ENCODE data around the gene DUS3L. TPM values are rescaled to one million over a fixed set of nuclear protein-coding genes. Genes with fewer than 3 reads are reported as not detected.
A peak's percentile ranks its signal among the peaks of the same experiment; 100 is the strongest.

Gene DUS3L
- total and polyA plus RNA-seq, 5 experiments from 2014 or later: 26.3 to 116 (median 43.2) TPM

- Mint-ChIP-seq H3K27me3 (peaks cover 0 to 17% (median 7%) of the 10 kb centered on the region in 5 donors), H3K4me3 (no peak overlapping the region), H3K4me1 (peaks cover 0 to 9% (median 0%) of the 10 kb centered on the region in 4 donors), H3K36me3 (no peaks in the 10 kb centered on the region), H3K27ac (peak overlapping the region in 1 of 10 donors; percentile 42), H3K9me3 (no peaks in the 10 kb centered on the region)
- ATAC-seq: no peak
- POLR2A ChIA-PET: no interaction called here
- DNase-seq: no peak
Observed at GRCh38 chr19:5817218-5817617, 26.3 kb upstream of the DUS3L start.

GRCh38 chr19:5814852-5815246, 23.9 kb upstream of the DUS3L start:
- no peaks in the 10 kb centered on the region for H3K9me3 Mint-ChIP-seq
- H3K4me3 Mint-ChIP-seq: no peak overlapping the region
- H3K27ac Mint-ChIP-seq: no peak overlapping the region
- H3K36me3 Mint-ChIP-seq: no peaks in the 10 kb centered on the region
- H3K4me1 Mint-ChIP-seq: peaks cover 0 to 6% (median 0%) of the 10 kb centered on the region in 4 donors
- ATAC-seq (no peak), DNase-seq (no peak)
- peaks cover 0 to 15% (median 5%) of the 10 kb centered on the region in 5 donors for H3K27me3 Mint-ChIP-seq
- POLR2A ChIA-PET: no interaction called here

GRCh38 chr19:5814123-5814851, 23.3 kb upstream of the DUS3L start:
- H3K9me3 Mint-ChIP-seq: no peaks in the 10 kb centered on the region
- H3K27me3 Mint-ChIP-seq: peaks cover 0 to 15% (median 5%) of the 10 kb centered on the region in 5 donors
- peaks cover 0 to 5% (median 0%) of the 10 kb centered on the region in 4 donors for H3K4me1 Mint-ChIP-seq
- no peak for ATAC-seq
- H3K36me3 Mint-ChIP-seq: no peaks in the 10 kb centered on the region
- POLR2A ChIA-PET: no interaction called here
- DNase-seq: no peak
- H3K27ac Mint-ChIP-seq: peak overlapping the region in 1 of 10 donors; percentile 48
- H3K4me3 Mint-ChIP-seq: no peak overlapping the region

- no peak for DNase-seq
- POLR2A ChIA-PET: no interaction called here
Observed at GRCh38 chr19:5811117-5811516, 20.2 kb upstream of the DUS3L start.

GRCh38 chr19:5809469-5809868, 18.5 kb upstream of the DUS3L start:
- H3K9me3 Mint-ChIP-seq: no peaks in the 10 kb centered on the region
- ATAC-seq (no peak), DNase-seq (no peak)
- H3K27ac Mint-ChIP-seq: no peak overlapping the region
- peaks cover 1 to 4% (median 2%) of the 10 kb centered on the region in 4 donors for H3K4me1 Mint-ChIP-seq
- POLR2A ChIA-PET: interaction anchor here (2.8 kb wide), 1 partner anchor 18 kb away, joined by 10 read pairs; no protein-coding TSS in a partner anchor
- H3K27me3 Mint-ChIP-seq: no peaks in the 10 kb centered on the region
- no peaks in the 10 kb centered on the region for H3K36me3 Mint-ChIP-seq
- no peak overlapping the region for H3K4me3 Mint-ChIP-seq

More at GRCh38 chr19:5811117-5811516, 20.2 kb upstream of the DUS3L start:
- H3K4me3 Mint-ChIP-seq: no peak overlapping the region
- no peak overlapping the region for H3K27ac Mint-ChIP-seq
- no peak for ATAC-seq
- no peaks in the 10 kb centered on the region for H3K4me1 Mint-ChIP-seq
- H3K27me3 Mint-ChIP-seq: no peaks in the 10 kb centered on the region
- H3K36me3 Mint-ChIP-seq: no peaks in the 10 kb centered on the region
- H3K9me3 Mint-ChIP-seq: no peaks in the 10 kb centered on the region

- H3K36me3 Mint-ChIP-seq: no peaks in the 10 kb centered on the region
- no peaks in the 10 kb centered on the region for H3K27me3 Mint-ChIP-seq
- ATAC-seq (no peak), DNase-seq (no peak)
- no peak overlapping the region for H3K4me3 Mint-ChIP-seq
- H3K9me3 Mint-ChIP-seq: no peaks in the 10 kb centered on the region
- H3K4me1 Mint-ChIP-seq: peaks cover 5 to 8% (median 6%) of the 10 kb centered on the region in 4 donors
- H3K27ac Mint-ChIP-seq: no peak overlapping the region
- POLR2A ChIA-PET: interaction anchor here (2.8 kb wide), 1 partner anchor 19 kb away, joined by 10 read pairs; no protein-coding TSS in a partner anchor
Observed at GRCh38 chr19:5809053-5809452, 18.1 kb upstream of the DUS3L start.

GRCh38 chr19:5808120-5808816, 17.3 kb upstream of the DUS3L start:
- no peaks in the 10 kb centered on the region for H3K9me3 Mint-ChIP-seq
- ATAC-seq (no peak), DNase-seq (no peak)
- POLR2A ChIA-PET: interaction anchor here (0.6 to 2.8 kb wide), 2 partner anchors 20 to 847 kb away, joined by 6 to 10 read pairs; no protein-coding TSS in a partner anchor
- peaks cover 8 to 14% (median 13%) of the 10 kb centered on the region in 4 donors for H3K4me1 Mint-ChIP-seq
- peaks cover 0 to 1% (median 0%) of the 10 kb centered on the region in 5 donors for H3K27me3 Mint-ChIP-seq
- peak overlapping the region in 1 of 10 donors; percentile 45 for H3K4me3 Mint-ChIP-seq
- H3K27ac Mint-ChIP-seq: peak overlapping the region in 1 of 10 donors; percentile 38
- no peaks in the 10 kb centered on the region for H3K36me3 Mint-ChIP-seq

- Mint-ChIP-seq H3K27ac (peak overlapping the region in 6 of 10 donors; percentile 10 to 75 (median 40)), H3K4me3 (peak overlapping the region in 4 of 10 donors; percentile 2 to 31 (median 4)), H3K9me3 (no peaks in the 10 kb centered on the region), H3K36me3 (no peaks in the 10 kb centered on the region), H3K4me1 (peaks cover 10 to 24% (median 21%) of the 10 kb centered on the region in 4 donors), H3K27me3 (peaks cover 0 to 4% (median under 1%) of the 10 kb centered on the region in 5 donors)
- ATAC-seq (no peak), DNase-seq (no peak)
- POLR2A ChIA-PET: interaction anchor here (1.0 kb wide), 1 partner anchor 21 kb away, joined by 5 read pairs; no protein-coding TSS in a partner anchor
Observed at GRCh38 chr19:5806905-5807304, 15.9 kb upstream of the DUS3L start.

- no peak for DNase-seq
- Mint-ChIP-seq H3K4me1 (peaks cover 11 to 27% (median 24%) of the 10 kb centered on the region in 4 donors), H3K9me3 (no peaks in the 10 kb centered on the region), H3K4me3 (peak overlapping the region in 4 of 10 donors; percentile 14 to 59 (median 30)), H3K27ac (peak overlapping the region in 3 of 10 donors; percentile 13 to 63 (median 38)), H3K36me3 (no peaks in the 10 kb centered on the region), H3K27me3 (peaks cover 0 to 6% (median 2%) of the 10 kb centered on the region in 5 donors)
- POLR2A ChIA-PET: interaction anchor here (1.0 kb wide), 1 partner anchor 22 kb away, joined by 5 read pairs; no protein-coding TSS in a partner anchor
- ATAC-seq: no peak
Observed at GRCh38 chr19:5806133-5806489, 15.1 kb upstream of the DUS3L start.

- Mint-ChIP-seq H3K27ac (peak overlapping the region in 5 of 10 donors; percentile 38 to 65 (median 60)), H3K4me3 (peak overlapping the region; percentile 30 to 82 (median 51)), H3K27me3 (peaks cover 1 to 11% (median 4%) of the 10 kb centered on the region in 5 donors), H3K4me1 (peaks cover 11 to 27% (median 24%) of the 10 kb centered on the region in 4 donors), H3K9me3 (no peaks in the 10 kb centered on the region), H3K36me3 (no peaks in the 10 kb centered on the region)
- POLR2A ChIA-PET: interaction anchor here (1.0 kb wide), 1 partner anchor 22 kb away, joined by 5 read pairs; no protein-coding TSS in a partner anchor
- ATAC-seq: peak; percentile 21 to 37
- peak; percentile 41 to 84 (median 63) for DNase-seq
Observed at GRCh38 chr19:5805462-5806132, 14.6 kb upstream of the DUS3L start.

GRCh38 chr19:5804516-5805461, 13.8 kb upstream of the DUS3L start, which contains the start of gene NRTN:
Gene NRTN (plus strand): TSS chr19:5805067. CDS start chr19:5824166, 19,099 bp downstream.
- Mint-ChIP-seq H3K9me3 (no peaks in the 10 kb centered on the region), H3K27me3 (peaks cover 2 to 11% (median 9%) of the 10 kb centered on the region in 5 donors), H3K4me3 (peak within 1 kb of the TSS; percentile 70 to 86 (median 79)), H3K4me1 (peaks cover 11 to 27% (median 24%) of the 10 kb centered on the region in 4 donors), H3K36me3 (no peaks in the 10 kb centered on the region), H3K27ac (peak within 1 kb of the TSS in 8 of 10 donors; percentile 55 to 91 (median 80))
- POLR2A ChIA-PET: interaction anchor here (0.6 to 1.8 kb wide), 10 partner anchors 14 to 1086 kb away, joined by 4 to 23 read pairs (median 6); partner anchors contain the start of genes DUS3L, NDUFA11, RANBP3 and VMAC
- ATAC-seq: peak; percentile 15 to 16
- peak in 4 of 10 donors; percentile 36 to 64 (median 54) for DNase-seq
